GM04503 (cell line): ENCODE data around the gene SWT1.
"Not testable (repeated sequence)": the region's sequence is repeated elsewhere in the genome, so short reads cannot be mapped to it uniquely, and the experiment has no call there.

ENCODE experiments used
- DNase-seq: peaks from one replicate; pipeline ENCODE4 v3.0.0-alpha.2; 2012; ENCODE audit warnings: low read depth

Gene SWT1

GRCh38 chr1:185193756-185194155, 36.8 kb downstream of the SWT1 start:
- no peak for DNase-seq

DNA sequence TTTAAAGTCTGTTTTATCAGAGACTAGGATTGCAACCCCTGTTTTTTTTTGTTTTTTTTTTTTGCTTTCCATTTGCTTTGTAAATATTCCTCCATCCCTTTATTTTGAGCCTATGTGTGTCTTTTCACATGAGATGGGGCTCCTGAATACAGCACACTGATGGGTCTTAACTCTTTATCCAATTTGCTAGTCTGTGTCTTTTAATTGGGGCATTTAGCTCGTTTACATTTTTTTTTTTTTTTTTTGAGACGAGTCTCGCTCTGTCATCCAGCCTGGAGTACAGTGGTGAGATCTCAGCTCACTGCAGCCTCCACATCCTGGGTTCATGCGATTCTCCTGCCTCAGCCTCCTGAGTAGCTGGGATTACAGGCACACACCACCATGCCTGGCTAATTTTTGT, 41.7 kb downstream of the SWT1 start:
- DNase-seq: not testable (repeated sequence)

- DNase-seq: no peak
Measured at GRCh38 chr1:185200889-185201288, 43.9 kb downstream of the SWT1 start.

- DNase-seq: no peak
Measured at GRCh38 chr1:185207170-185207569, 50.2 kb downstream of the SWT1 start.

GRCh38 chr1:185207980-185208602, 51.1 kb downstream of the SWT1 start:
- no peak for DNase-seq

DNA sequence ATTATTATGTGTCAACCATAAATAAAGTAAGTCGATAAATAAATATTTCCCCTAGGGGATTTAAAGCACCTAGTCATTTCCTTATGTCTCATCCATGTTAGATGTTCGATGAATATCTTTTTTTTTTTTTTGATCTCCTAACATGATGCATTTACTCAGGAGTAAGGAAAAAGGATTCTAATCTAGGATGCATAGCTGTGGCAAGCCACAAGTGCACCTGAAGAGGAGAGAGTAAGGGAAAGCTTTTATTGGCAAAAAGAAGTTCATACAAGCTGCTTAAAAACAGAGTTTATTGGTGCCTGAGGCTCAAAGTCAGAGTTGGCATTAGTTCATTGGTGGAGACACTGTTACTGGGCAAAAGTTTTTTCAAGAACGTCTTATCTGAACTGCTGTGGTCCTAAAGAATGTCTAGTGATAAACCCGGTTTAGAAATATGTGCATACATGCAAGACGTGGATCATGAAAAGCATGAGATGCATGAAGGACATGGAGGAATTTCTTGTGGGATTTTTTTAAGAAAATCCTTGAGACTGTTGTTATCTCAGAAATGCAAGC, 51.7 kb downstream of the SWT1 start:
- no peak for DNase-seq

GRCh38 chr1:185209357-185209756, 52.4 kb downstream of the SWT1 start:
- not testable (repeated sequence) for DNase-seq

GRCh38 chr1:185213091-185213490, 56.1 kb downstream of the SWT1 start:
- DNase-seq: peak; percentile 5

GRCh38 chr1:185215911-185216310, 58.9 kb downstream of the SWT1 start:
- DNase-seq: no peak

DNA sequence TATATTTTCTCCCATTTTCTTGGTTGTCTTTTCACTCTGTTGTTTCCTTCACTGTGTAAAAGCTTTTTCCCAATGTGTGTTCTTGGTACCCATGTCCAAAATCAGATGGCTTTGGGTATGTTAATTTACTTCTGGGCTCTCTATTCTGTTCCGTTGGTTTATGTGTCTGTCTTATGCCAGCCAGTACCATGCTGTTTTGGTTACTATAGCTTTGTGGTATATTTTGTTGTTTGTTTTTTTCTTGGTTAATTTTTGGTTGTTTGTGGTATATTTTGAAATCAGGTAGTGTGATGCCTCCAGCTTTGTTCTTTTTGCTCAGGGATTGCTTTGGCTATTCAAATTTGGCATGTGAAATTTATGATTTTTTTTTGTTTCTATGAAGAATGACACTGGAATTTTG, 67.2 kb downstream of the SWT1 start:
- DNase-seq: no peak

GRCh38 chr1:185227161-185227560, 70.2 kb downstream of the SWT1 start:
- DNase-seq: no peak

GRCh38 chr1:185228979-185229378, 72.0 kb downstream of the SWT1 start:
- DNase-seq: no peak

GRCh38 chr1:185229981-185230380, 73.0 kb downstream of the SWT1 start:
- peak; percentile 11 for DNase-seq

DNA sequence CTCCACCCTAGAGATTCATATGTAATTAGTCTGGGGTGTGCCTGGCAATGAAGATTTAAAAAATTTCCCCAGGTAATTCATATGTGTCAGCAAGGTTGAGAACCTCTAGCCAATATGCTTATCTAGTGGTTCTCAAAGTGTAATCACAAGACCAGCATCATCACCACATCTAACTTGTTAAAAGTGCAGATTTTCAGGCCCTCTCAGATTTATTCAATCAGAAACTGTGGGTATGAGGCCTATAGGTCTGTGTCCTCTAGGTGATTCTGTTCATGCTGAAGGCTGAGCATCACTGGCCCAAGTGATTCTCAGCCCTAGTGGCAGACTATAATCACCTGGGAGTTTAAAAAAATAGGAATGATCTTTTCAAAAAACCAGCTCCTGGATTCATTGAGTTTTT, 75.9 kb downstream of the SWT1 start:
- no peak for DNase-seq

GRCh38 chr1:185234183-185234582, 77.2 kb downstream of the SWT1 start:
- DNase-seq: not testable (repeated sequence)

- DNase-seq: not testable (repeated sequence)
Measured at GRCh38 chr1:185237176-185237575, 80.2 kb downstream of the SWT1 start.

- no peak for DNase-seq
Measured at GRCh38 chr1:185237661-185238060, 80.7 kb downstream of the SWT1 start.

- no peak for DNase-seq
Measured at GRCh38 chr1:185238447-185238846, 81.5 kb downstream of the SWT1 start.

- no peak for DNase-seq
Measured at GRCh38 chr1:185239861-185240260, 82.9 kb downstream of the SWT1 start.

- DNase-seq: no peak
Measured at GRCh38 chr1:185241127-185241526, 84.2 kb downstream of the SWT1 start.

DNA sequence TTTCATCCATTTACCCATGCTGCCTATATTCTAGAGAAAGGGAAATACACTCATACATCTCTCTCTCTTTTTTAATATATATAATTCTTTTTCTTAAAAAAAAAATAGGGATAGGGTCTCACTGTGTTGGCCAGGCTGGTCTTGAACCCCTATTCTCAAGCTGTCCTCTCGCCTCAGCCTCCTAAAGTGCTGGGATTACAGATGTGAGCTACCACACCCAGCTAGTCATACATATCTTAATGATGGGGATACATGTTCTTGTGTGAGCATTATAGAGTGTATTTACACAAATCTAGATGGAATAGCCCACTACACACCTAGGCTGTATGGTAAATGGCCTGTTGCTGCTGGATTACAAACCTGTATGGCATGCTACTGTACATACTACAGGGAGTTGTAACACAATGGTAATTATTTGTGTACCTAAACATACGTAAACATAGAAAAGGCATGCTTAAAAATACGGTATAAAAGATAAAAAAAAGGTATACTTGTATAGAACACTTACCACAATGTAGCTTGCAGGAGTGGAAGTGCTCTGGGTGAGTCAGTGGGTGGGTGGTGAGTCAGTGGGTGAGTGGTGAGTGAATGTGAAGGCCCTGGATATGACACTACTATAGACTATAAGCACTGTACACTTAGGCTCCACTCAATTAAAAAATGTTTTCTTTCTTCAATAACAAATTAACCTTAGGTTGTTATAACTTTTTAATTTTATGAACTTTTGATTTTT, 87.2 kb downstream of the SWT1 start:
- DNase-seq: peak; percentile 21

- DNase-seq: no peak
Measured at GRCh38 chr1:185245466-185245865, 88.5 kb downstream of the SWT1 start.

DNA sequence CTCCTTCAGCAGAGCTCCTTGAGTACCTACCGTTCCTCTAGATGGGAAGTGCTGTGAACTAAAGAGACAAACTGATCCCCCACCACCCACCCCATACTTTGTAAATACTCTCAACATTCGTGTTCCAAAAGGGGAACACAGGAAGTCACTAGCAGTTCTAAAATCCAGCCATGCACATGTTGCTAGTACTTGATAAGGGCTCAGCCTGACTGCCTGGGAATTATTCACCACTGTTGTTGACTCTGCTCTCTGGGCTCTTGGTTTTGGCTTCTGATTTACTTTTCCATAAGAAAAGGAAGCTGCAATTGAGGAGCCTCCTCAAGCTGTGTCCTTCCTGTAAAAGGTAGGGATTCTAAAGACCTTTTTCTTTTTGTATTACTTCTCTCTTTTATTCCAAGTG, 92.6 kb downstream of the SWT1 start:
- no peak for DNase-seq

DNA sequence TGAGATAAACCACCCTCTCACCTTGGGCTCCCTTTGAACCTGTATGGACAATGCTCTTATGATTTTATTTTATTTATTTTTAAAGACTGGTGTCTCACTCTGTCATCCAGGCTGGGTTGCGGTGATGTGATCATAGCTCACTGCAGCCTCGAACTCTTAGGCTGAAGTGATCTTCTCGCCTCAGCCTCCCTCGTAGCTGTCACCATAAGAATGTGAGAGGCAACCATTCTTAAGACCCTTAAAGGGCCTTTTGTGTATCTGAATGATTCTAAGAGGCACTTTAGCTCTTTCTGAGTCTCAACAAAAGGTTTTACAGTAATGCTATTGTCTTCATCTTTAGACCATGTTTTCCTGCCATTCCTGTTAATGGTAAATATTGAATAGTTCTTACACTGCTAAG, 93.1 kb downstream of the SWT1 start:
- DNase-seq: no peak
